H4 (cell line): Measurements from ENCODE around the gene HVCN1. TPM values are rescaled to one million over a fixed set of nuclear protein-coding genes. Genes with fewer than 3 reads are reported as not detected.
"Not testable (repeated sequence)": the region's sequence is repeated elsewhere in the genome, so short reads cannot be mapped to it uniquely, and the experiment has no call there.

Source experiments
- DNase-seq: peaks from one replicate; pipeline ENCODE4 v3.0.0-alpha.2; 2015; ENCODE audit warnings: low spot score
- total RNA-seq: library from RNA; depleted of rRNA; stranded (reverse); fragments of >200 nt; shearing (Covaris generic); gene quantifications from 2 replicates; pipeline ENCODE4 v1.2.3, GENCODE V29; 2014; rRNA removed

The HVCN1 gene, protein sequence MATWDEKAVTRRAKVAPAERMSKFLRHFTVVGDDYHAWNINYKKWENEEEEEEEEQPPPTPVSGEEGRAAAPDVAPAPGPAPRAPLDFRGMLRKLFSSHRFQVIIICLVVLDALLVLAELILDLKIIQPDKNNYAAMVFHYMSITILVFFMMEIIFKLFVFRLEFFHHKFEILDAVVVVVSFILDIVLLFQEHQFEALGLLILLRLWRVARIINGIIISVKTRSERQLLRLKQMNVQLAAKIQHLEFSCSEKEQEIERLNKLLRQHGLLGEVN
- 1.6 TPM in 1 of 2 replicates, not detected in the other for total RNA-seq

- no peak for DNase-seq
These were observed at the start of gene HVCN1 for GRCh38 chr12:110688446-110689280. TSS of gene HVCN1 (minus strand) at chr12:110689115. CDS start at chr12:110683245, 5,870 bp downstream.

DNA sequence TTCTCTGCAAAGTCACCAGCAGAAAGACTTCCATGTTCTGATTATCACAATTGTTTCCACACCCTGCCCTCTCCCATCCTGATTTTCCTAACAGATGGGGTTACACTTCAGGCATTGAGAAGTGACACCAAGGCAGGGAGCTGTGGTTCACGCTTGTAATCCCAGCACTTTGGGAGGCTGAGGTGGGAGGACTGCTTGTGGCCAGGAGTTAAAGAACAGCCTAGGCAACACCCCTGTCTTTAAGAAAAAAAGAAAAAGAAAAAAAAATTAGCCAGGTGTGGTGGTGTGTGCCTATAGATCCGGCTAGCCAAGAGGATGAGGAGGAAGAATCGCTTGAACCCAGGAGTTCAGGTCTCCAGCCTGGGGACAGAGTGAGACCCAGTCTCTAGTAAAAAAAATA is 48.6 kb upstream of the HVCN1 start:
- no peak for DNase-seq

DNA sequence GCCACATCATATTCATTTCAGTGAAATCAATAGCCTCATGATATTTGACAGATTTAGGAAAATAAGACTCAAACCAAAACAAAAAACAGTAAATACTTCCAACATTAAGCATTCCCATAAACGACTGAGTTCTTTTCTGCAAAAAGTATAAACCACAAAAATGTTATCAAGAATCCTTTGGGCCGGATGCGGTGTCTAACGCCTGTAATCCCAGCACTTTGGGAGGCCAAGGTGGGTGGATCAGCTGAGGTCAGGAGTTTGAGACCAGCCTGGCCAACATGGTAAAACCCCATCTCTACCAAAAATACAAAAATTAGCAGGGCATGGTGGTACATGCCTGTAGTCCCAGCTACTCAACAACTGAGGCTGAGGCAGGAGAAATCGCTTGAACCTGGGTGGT is 48.1 kb upstream of the HVCN1 start:
- DNase-seq: not testable (repeated sequence)

- no peak for DNase-seq
These were observed 45.0 kb upstream of the HVCN1 start for GRCh38 chr12:110733900-110734299.

DNA sequence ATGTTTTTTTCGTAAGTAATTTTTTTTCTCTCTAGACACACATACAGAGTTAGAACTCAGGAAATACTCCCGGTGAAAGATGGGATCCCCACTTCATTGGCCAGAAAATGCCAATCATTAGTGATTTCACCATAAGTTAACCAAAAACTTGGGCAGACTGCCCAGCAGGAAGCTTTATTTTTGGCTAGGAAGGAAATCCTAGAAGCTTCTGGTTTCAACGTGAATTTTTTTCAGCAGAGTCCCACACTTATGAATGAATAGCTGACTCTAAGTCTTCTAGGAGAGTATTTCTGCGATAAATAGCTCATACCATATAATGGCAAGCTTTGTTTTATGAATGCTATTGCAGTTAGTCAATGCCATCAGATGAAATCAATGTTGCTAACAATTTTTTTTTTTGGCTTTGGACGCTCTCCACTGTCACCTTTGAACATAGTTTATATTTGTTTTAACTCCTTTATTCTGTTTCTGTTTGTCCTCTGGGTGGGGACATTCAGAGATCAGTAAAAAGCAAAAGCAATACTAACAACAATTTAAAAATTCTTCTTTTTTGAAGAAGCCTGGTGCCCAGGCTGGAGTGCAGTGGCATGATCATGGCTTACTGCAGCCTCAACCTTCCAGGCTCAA is 44.3 kb upstream of the HVCN1 start:
- DNase-seq: no peak

DNA sequence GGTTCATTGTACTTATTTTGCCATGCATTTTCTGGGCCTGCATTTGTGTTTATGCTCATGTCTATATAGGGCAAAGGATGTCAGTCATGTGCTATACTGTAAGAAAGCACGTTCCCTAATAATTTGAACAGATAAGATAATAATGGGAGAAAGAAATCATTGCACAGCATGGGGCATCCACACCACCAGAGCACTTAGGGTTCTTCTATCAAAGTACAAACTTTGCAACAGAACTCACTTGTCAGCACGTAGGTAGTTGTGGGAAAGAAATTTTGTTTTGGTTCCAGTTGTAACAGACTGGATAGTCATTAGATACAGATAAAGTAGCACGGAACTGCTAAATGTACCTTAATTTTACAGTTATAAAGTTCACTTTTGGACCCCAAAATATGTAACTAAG is 43.7 kb upstream of the HVCN1 start:
- no peak for DNase-seq

DNA sequence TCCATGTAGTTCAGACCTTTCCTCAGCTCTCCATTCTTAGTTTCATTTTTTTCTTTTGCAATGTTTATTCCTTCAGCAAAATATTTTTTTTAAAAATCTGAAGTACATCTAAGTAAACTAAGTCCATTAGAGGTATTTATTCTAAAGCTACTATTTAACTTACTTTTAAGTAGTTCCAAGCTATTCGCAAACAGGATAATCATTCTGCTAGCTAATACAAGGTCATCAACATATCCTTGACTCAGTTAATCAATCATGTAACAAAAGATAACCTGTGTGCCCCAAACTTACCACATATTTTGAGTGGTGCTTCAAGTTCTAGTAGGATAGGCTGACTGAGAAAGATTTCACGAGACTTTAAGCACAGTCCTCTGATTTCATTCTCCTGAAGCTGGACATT is 42.6 kb upstream of the HVCN1 start:
- no peak for DNase-seq

- DNase-seq: no peak
These were observed 39.7 kb upstream of the HVCN1 start for GRCh38 chr12:110728628-110729027.

- no peak for DNase-seq
These were observed 37.9 kb upstream of the HVCN1 start for GRCh38 chr12:110726708-110727369.

DNA sequence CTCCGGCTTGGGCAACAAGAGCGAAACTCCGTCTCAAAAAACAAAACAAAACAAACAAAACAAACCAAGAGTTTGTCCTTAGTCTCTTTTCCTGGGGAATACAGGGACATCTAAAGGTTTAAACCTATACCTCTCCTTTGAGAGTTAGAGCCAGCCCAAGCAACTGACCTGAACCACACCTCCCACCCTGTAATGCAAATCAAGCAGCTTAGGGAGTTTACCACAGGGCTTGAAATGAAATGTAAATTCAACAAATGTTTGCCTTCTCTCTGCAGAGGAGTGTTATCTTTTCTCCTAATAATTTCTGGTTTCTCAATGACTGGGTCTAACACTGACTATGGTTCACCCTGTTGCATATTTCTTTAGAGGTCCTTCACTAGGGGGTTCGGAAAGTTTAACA is 37.1 kb upstream of the HVCN1 start:
- no peak for DNase-seq

- DNase-seq: no peak
These were observed 36.4 kb upstream of the HVCN1 start for GRCh38 chr12:110725267-110725666.

- not testable (repeated sequence) for DNase-seq
These were observed 34.0 kb upstream of the HVCN1 start for GRCh38 chr12:110722892-110723291.

DNA sequence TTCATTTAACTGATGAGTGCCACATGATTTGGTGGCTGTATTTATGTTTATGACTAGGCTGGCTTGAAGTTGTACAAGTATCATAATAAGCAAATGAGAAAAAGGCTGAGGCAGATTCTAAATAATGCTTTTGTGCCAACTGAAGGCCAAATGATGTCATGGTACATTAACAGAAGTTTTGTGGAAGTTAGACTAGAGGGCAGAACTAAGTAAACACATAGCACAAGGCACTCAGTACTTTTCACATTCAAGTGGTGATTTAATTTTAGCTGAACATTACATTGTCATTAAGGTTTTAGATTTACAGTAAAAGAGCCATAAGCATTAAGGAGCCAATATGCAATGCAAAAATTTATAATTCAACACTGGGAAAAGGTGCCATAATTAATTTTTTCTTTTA is 32.7 kb upstream of the HVCN1 start:
- DNase-seq: no peak

- no peak for DNase-seq
These were observed 31.6 kb upstream of the HVCN1 start for GRCh38 chr12:110720516-110720915.

DNA sequence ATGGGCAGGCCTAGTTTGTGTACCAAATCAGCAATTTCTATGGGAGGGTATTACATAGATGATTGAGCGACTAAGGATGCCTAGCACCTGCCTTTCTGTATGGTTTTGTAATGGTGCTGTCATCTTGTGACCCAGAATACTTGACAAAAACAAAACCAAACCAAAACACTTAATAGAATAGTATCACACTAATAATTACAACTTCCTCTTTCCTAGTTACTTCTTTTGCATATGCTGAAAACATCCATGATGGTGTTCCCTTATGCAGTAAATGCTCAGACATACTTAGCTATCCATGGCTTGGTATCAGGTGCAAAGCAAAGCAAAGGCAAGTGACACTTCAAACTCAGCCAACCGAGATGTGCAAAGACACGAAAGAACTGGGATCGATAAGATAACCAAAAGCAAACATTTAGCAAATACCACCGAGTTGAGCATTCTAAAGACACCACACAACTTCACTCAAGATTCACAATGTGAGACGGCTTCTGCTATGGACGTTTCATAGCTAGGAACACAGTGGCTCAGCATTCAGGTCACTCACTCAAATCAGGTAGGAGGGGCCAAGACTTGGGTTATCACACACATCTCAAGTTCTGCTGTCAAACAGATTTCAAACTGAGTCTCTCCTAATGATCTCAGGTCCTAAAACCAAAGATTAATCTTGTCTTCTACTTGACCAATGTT is 29.4 kb upstream of the HVCN1 start:
- DNase-seq: no peak

DNA sequence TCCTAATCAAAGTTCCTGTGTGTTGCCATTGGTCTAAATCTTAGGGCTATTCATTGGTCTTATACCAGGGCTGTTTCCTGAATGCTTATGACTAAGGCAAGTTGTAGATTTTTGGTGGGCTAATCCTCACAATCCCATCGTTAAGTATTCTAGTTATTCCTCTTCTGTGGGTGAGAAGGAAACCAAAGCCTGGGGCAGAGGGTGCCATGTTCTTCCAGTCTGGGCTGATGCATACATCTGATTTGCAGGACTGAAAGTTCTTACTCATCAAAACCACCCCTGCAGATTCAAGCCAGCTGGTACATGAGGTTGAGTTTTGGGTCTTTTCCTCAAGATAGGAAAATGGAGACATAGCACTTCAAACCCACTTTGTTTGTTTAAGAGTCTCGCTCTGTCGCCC is 28.1 kb upstream of the HVCN1 start:
- no peak for DNase-seq

- no peak for DNase-seq
These were observed 20.0 kb upstream of the HVCN1 start for GRCh38 chr12:110708917-110709316.

GRCh38 chr12:110705309-110705708 is 16.4 kb upstream of the HVCN1 start:
- no peak for DNase-seq

- DNase-seq: no peak
These were observed 15.8 kb upstream of the HVCN1 start for GRCh38 chr12:110704750-110705149.

DNA sequence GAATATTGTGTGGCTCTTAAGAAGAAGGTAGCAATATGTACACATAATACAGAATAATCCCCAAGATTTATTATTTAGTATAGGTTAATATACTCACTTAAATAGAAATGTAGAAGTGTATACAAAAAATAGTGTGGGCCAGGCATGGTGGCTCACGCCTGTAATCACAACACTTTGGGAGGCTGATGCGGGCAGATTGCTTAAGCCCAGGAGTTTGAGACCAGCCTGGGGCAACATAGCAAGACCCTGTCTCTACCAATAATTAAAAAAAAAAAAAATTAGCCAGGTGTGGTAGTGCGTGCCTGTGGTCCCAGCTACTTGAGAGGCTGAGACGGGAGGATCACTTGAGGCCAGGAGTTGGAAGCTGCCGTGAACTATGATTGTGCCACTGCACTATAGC is 15.3 kb upstream of the HVCN1 start:
- no peak for DNase-seq

DNA sequence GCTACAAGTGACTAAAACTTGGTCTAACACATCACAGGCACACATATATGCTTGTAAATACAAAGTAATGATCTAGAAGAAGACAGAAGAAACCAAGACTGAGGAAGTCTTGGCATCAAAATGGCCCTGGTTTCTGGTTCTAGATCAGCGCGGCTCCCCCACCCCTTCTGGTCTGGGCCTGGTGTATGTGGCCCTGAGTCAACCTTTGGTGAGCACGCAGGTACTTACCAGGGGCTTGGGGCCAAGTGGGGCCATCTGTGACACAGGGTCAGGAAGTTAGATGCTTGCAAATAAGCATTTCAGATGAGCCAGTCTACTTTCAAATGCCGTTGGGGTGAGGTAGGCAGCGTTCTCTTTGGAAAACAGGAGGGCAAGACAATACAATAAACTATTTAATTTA is 13.2 kb upstream of the HVCN1 start:
- no peak for DNase-seq
